Spleen (tissue), 7 donors: Measurements from ENCODE around the gene PCSK6.

Experiments
- CTCF ChIP-seq, 11 experiments: fragments of 200-600 bp in 7 of 11; fragments of 450-650 bp in 4 of 11; sonication (generic) in 4 of 11; IDR thresholded peaks in 8 of 11; conservative IDR thresholded peaks in 3 of 11; 1 replicate in 7 of 11; 2 replicates in 4 of 11; pipeline versions ENCODE4 v1.4.0 to v1.8.0; 2016 to 2021; ENCODE audit warnings: antibody characterized with exemption in 11 of 11, inconsistent platforms in 4 of 11, mild to moderate bottlenecking in 1 of 11
- POLR2A ChIP-seq, 3 donors: fragments of 450-650 bp; IDR thresholded peaks; one replicate each; pipeline ENCODE4 v1.5.1; 2017; ENCODE audit warnings: antibody characterized with exemption in 3 of 3, mild to moderate bottlenecking in 1 of 3
- POLR2AphosphoS5 ChIP-seq, 3 donors: sonication (generic); formaldehyde crosslinking; IDR thresholded peaks; one replicate each; pipeline ENCODE4 v1.5.1; 2017; ENCODE audit warnings: antibody characterized with exemption in 3 of 3
- donor health status: DM: no; HTN: no; CAD: no; lungs with moderate emphysema.
- donor health status: DM: no; HTN: no; CAD: no.
- donor health status: DM: no; HTN: no; CAD: no.

- TF ChIP-seq CTCF (IDR thresholded peaks at IDR 0.05 in 8 of 11, conservative IDR thresholded peaks at IDR 0.05 in 3 of 11) (no peak), POLR2AphosphoS5 (IDR thresholded peaks at IDR 0.05) (no peak), POLR2A (IDR thresholded peaks at IDR 0.05) (no peak)
Measured at GRCh38 chr15:101326026-101326315, 163.5 kb downstream of the PCSK6 start.
